Skin of body (tissue), 2 donors: ENCODE measurements around the gene MEMO1. TPM values are rescaled to one million over a fixed set of nuclear protein-coding genes. Genes with fewer than 3 reads are reported as not detected.
"Not testable (repeated sequence)": the region's sequence is repeated elsewhere in the genome, so short reads cannot be mapped to it uniquely, and the experiment has no call there.

Experiments used
- DNase-seq: peaks from one replicate; lab custom pipeline; 2025; lab: John Stamatoyannopoulos, UW
- total RNA-seq: library from RNA; depleted of rRNA; stranded (reverse); fragments of >200 nt; gene quantifications from one replicate; pipeline ENCODE4 v1.2.3, GENCODE V29; 2014

Gene MEMO1
- total RNA-seq, 1 donor from 2014 or later = 26.0 TPM

DNA sequence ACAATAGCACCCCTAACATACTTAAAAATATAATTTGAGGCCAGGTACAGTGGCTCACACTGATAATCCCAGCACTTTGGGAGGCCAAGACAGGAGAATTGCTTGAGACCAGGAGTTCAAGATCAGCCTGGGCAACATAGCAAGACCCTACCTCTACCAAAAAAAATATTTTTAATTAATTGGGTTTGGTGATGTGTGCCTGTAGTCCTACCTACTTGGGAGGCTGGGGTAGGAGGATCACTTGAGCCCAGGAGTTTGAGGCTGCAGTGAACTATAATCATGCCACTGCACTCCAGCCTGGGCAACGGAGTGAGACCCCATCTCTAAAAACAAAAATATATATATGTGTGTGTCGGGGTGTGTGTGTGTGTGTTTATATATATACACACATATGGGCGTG, 91.3 kb downstream of the MEMO1 start:
- no peak for DNase-seq

DNA sequence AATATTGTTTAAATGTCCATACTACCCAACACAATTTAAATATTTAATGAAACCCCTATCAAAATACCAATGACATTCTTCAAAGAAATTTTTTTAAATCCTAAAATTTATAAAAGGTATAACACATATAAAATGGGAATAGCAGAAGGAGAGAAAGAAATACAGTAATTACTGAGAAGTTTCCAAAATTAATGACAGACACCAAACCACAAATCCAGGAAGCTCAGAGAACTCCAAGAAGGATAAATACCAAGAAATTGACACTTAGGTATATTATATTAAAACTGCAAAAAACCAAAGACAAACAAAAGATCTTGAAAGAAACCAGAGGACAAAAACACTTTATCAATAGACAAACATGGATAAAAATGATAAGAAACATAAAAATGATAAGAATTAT, 101.1 kb downstream of the MEMO1 start:
- DNase-seq = no peak

DNA sequence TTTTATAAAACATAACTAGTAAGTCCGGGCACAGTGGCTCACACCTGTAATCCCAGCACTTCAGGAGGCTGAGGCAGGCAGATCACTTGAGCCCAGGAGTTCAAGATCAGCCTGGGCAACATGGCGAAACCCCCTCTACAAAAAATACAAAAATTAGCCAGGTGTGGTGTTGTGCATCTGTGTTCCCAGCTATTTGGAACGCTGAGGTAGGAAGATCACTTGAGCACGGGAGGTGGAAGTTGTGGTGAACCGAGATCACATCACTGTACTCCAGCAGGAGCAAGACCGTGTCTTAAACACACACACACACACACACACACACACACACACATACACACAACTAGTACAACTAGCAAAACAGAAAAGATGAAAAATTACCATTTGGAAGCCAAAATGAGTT, 103.3 kb downstream of the MEMO1 start:
- not testable (repeated sequence) for DNase-seq

DNA sequence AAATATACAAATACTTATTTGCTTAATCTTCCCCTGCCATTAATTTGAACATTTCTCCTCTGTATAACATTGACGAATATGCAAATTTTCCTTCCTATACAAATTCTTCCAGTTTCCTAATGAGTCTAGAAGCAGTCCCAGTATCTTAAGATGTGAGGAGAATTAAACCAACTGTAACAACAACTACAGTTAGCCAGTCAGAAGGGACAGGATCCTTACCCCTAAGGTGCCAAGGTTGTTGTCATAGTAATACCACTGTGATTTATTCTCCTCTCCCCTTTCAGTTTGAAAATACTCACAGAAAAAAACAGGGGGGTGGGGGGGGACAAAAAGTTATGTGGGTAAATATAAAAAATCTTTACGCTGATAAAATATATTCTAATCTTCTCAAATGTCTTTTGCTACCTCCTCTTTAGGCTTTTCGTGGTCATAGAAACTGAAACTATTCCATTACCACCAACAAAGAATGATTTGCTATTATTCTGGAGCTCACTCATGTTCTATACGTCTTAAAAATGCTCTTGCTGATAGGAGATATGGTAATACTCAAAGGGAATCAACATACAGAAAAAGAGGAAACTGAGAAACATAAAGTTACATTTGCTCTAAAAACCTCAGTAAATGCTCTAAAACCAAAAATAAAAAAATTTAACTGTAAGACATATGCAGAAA, 107.6 kb downstream of the MEMO1 start:
- no peak for DNase-seq

DNA sequence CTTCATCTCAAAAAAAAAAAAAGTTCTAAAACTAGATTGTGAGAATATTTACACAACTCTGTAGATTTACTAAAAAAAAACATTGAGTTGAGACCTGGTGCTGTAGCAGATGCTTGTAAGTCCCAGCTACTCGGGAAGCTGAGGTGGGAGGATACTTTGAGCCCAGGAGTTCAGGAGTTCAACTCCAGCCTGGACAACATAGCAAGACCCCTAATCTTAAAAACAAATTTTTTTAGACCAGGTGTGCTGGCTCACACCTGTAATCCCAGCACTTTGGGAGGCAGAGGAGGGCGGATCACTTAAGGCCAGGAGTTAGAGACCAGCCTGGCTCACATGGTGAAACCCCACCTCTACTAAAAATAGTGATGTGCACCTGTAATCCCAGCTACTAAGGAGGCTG, 108.9 kb downstream of the MEMO1 start:
- DNase-seq = no peak

DNA sequence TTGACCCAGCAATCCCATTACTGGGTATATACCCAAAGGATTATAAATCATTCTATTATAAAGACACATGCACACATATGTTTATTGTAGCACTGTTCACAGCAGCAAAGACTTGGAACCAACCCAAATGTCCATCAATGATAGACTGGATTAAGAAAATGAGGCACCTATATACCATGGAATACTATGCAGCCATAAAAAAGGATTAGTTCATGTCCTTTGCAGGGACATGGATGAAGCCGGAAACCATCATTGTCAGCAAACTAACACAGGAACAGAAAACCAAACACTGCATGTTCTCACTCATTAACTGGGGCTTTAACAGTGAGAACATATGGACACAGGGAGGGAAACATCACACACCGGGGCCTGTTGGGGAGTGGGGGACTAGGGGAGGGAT, 110.7 kb downstream of the MEMO1 start:
- DNase-seq = not testable (repeated sequence)

DNA sequence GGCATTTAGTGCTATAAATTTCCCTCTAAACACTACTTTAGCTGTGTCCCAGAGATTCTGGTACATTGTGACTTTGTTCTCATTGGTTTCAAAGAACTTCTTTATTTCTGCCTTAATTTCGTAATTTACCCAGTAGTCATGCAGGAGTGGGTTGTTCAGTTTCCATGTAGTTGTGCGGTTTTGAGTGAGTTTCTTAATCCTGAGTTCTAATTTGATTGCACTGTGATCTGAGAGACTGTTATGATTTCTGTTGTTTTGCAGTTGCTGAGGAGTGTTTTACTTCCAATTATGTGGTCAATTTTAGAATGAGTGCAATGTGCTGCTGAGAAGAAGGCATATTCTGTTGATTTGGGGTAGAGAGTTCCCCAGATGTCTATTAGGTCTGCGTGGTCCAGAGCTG, 112.5 kb downstream of the MEMO1 start:
- DNase-seq = not testable (repeated sequence)

DNA sequence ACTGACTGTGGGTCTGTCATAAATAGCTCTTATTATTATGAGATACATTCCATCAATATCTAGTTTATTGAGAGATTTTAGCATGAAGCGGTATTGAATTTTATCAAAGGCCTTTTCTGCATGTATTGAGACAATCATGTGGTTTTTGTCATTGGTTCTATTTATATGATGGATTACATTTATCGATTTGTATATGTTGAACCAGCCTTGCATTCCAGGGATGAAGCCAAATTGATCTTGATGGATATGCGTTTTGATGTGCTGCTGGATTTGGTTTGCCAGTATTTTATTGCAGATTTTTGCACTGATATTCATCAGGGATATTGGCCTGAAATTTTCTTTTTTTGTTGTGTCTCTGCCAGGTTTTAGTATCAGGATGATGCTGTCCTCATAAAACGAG, 113.5 kb downstream of the MEMO1 start:
- not testable (repeated sequence) for DNase-seq

DNA sequence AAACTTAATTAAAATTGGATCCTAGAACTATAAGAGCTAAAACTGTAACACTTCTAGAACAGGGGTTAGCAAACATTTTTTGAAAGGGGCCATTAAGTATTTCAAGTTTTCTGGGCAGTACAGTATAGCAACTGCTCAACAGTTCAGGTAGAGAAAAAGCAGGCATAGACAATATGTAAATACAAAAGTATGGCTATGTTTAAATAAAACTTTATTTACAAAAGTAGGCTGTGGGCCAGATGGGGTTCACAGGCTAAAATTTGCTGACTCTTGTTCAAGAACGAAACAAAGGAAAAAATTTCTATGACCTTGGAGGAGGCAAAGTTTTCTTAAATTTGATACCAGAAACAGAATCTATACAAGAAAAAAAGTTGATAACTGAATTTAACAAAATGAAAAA, 114.5 kb downstream of the MEMO1 start:
- DNase-seq = no peak

DNA sequence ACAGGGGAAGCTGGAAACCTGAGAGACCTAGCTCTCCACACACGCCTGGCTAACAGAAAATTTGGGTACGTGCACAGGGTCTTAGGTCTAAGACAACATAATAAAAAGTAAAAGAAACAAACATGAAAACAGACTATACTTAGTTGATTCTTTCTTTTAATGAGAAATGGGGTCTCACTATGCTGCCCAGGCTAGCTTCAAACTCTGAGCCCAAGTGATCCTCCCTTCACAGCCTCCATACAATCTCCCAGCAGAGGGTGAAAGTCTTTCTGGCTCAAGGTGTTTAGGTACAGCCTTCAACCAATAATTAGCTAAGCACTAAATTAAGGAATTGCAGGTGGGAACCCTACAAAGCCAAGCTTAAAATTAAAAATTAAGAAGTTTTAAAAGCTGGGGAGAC, 116.2 kb downstream of the MEMO1 start:
- no peak for DNase-seq

DNA sequence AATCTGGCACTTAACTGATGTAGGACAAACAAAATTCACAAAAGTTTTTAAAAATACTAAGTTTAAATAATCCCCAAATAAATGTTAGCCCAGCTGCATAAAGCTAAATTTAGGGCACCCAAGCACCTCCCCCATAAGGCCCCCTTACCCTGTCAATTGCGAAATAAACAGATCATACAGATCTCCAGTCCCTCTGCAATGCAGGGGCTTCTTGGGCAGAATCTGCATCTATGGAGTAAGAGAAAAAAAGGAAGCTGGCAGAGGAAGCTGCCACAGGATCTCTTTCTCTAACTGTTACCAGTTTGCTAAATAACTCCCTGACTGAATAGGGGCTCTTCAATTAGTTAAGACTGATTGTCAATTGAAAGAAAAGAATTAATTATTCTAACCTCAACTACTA, 117.7 kb downstream of the MEMO1 start:
- no peak for DNase-seq

DNA sequence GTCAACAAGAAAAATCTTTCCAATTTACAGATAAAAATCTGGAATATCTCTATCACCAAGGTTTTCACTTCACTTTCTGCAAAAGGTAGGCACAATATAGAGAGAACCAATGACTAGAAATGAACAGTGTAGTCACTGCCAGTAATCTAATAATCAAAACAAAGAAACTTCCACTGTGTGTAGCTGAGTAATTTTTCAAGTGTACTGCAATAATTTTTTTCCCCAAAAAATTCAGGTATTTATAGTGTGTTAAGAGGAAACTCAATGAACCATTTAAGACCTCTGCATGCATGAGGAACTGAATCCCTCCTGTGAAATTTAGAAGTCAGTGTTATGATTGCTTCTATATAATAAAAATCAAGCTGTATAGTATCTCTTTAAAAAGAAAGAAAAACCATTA, 121.8 kb downstream of the MEMO1 start:
- no peak for DNase-seq

DNA sequence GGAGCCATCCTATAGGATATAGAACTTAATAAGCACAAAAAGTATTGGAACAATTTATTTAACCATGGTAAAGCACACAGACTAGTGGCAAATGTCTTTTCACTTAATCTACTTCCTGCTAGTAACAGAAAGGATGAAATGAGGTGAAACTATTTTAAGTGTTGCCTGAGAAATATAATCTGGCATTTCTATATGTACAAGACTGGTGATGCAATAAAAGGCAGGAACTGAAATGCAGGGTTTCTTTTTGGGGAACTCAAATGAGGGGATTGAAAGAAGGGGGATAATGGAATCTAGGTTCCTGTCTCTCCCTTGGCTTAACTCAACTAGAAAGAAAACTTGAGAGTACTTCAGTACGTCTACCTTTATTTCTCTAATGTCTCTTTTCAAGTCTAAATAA, 122.3 kb downstream of the MEMO1 start:
- DNase-seq = no peak

DNA sequence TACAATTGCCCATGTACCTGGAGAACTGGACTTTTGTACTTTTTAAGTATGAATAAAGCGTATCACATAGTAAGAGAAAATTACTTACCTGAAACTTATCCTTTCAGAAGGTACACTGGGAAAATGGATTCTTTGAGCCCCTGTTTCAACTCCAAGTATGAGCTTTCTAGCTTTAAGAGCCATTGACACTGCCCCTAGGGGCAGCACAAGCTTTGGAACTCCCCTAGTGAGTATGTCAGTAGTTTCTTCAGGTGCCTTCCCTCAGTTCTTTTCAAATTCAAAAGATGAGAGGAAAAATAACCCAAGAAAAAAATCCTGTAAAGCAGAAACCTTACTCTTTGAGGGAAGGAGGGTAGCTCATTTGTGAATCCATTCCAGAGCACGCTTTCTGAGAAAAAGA, 124.1 kb downstream of the MEMO1 start:
- no peak for DNase-seq

DNA sequence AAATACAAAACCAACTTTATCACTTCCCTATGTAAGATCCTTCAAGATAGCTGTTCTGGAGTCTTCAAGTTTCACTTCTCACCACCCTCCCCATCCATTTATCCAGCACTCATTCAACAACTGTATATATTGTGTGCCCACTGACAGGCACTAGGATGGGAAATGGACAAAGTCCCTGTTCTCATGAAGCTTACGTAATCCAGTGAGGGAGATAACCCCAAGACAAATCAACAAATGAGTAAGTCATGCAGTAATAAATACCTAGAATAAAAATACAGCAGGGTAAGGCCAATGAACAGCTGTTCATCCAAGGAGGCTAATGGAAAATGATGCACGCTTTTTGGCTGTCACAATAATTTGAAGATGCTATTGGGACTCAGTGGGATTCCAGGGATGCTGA, 133.8 kb downstream of the MEMO1 start:
- DNase-seq = no peak

DNA sequence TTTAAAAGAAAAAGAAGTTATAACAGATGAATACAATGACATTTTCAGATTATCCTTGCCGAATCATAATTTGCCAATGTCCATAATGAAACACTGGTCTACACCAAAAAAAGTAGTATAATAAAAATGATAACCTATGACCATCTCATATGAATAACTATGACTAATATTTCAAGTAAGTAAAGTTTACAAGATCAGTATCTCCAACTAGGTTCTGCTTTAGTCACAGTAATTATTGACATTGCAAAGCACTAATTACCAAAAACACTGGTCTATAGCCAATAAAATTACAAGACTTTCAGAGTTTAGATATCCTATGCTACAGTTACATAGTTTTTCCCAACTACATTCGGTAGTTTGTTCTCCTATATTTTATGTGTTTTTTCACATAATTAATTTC, 136.7 kb downstream of the MEMO1 start:
- no peak for DNase-seq

DNA sequence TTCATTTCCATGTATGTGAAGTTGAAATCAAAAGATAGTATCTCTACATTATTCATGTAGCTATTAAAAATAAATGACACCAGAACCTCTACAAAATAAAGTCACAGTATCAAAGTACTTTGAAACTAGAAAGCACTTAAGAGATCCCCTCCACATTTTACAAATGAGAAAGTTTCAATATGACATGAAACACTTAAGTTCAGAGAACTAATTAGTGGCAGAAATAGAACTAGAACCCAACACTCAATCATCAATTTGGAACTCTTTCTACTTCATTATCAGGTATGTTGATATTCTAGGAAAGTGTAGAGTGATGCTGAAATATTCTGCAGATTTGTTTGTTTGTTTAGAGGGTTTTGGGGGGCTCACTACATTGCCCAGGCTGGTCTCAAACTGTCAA, 145.6 kb downstream of the MEMO1 start:
- no peak for DNase-seq

DNA sequence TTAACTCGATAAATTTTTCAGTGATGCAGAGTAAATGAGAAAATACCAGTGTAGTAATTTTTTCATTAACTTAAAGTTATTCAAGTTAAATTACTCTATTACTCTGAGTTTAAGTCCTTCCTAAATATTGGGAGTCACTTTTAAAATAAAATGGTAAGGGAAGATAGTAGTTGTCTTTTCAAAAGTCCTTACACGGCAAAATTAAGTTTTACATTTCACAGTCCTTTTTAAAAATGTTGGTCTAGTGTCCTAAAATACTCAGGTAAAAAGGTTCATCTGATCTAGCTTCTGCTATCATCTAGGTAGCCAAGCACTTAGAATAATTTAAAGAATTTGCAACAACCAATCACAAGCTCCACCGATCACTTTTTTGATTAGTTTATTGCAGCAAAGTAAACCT, 146.9 kb downstream of the MEMO1 start:
- no peak for DNase-seq

DNA sequence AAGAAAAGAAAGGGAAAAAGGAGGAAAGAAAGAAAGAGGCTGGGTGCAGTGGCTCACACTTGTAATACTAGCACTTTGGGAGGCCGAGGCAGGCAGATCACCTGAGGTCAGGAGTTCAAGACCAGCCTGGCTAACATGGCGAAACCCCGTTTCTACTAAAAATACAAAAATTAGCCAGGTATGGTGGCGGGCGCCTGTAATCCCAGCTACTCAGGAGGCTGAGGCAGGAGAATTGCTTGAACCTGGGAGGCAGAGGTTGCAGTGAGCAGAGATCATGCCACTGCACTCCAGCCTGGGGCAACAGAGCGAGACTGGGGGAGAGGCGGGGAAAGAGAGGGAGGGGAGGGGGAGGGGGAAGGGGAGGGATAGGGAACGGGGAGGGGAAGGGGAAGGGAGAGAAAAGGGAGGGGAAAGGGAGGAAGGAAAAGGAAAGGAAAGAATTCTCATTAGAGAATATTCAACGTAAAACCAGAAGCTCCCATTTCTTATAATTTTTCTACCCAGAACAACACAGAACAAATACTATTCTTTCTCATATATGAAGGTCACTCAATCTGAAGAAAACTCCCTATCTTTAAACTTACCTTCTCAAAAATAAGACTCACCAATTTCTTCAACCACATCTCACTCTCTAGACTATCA, 147.7 kb downstream of the MEMO1 start:
- not testable (repeated sequence) for DNase-seq

DNA sequence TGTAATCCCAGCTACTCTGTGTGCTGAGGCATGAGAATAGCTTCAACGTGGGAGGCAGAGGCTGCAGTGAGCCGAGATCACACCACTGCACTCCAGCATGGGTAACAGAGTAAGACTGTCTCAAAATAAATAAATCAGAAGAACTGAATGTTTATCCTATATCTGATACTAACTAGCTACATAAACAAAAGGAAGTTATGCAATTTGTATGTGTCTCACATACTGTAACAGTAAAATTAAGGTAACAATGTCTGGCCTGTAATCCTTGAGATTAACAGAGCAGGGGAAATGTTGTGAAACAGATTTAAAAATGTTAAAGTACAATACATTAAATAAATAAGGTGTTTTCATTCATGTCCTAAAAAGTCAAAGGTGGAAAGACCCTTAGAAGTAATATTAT, 150.8 kb downstream of the MEMO1 start:
- no peak for DNase-seq

DNA sequence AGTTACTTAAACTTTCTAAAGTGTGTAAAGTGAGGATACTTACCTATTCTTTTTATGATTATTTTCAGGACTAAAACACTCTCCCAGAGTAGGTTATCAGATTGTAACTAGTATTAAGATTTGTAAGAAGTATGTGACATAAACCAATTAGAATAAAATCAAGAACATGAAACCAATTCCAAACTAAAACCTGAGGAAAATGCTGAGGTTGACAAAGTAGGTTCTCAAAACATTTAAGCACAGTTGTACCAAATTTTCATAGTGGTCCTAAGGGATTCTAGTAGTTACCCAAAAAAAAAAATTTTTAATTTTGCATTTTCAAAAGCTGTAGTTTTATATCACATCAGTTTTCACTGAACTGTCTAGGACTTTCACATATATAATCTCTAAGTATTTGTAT, 157.3 kb downstream of the MEMO1 start:
- no peak for DNase-seq

DNA sequence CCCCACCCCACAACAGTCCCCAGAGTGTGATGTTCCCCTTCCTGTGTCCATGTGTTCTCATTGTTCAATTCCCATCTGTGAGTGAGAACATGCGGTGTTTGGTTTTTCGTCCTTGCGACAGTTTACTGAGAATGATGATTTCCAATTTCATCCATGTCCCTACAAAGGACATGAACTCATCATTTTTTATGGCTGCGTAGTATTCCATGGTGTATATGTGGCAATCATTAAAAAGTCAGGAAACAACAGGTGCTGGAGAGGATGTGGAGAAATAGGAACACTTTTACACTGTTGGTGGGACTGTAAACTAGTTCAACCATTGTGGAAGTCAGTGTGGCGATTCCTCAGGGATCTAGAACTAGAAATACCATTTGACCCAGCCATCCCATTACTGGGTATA, 168.7 kb downstream of the MEMO1 start:
- not testable (repeated sequence) for DNase-seq

DNA sequence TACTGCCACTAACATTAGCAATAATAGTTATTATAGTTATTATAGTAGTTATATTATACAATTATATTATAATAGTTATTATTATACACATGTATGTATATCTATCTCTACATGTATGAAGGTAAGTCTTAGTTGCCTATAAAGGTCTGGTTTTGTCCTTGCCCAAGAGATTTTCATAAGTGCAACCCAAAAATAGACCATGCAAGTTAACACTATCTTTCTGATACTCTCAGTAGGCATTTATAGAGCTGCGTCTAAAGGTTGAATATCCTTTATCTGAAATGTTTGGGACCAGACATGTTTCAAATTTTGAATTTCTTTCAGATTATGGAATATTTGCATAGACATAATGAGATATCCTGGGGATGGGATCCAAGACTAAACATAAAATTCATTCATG, 175.4 kb downstream of the MEMO1 start:
- DNase-seq = no peak

DNA sequence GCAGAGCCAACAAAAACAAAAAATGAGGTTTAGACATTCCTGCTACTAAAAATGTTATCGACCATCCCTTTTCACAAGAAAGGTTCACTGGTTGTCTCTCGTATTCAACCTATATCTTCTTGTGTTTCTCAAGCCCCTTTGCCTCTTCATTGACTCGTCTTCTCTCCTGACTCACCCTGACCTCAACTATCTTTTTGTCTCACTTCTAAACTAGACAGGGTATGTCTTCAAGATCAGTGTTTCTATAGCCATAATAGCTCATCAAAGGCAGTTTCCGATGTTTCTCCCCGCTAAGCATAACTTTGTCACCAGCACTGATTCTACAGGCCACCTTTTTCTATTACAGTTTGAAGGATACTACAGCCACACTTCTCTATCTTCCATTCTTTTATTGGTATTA, 178.4 kb downstream of the MEMO1 start:
- no peak for DNase-seq
